A204.1 (cell line): ENCODE data around the gene RASSF4.

Experiments
- FAIRE-seq: peaks from 2 replicates; lab custom pipeline; 2012; peaks lifted over from hg19 to GRCh38; lab: Jason Lieb, UNC

The RASSF4 gene

DNA sequence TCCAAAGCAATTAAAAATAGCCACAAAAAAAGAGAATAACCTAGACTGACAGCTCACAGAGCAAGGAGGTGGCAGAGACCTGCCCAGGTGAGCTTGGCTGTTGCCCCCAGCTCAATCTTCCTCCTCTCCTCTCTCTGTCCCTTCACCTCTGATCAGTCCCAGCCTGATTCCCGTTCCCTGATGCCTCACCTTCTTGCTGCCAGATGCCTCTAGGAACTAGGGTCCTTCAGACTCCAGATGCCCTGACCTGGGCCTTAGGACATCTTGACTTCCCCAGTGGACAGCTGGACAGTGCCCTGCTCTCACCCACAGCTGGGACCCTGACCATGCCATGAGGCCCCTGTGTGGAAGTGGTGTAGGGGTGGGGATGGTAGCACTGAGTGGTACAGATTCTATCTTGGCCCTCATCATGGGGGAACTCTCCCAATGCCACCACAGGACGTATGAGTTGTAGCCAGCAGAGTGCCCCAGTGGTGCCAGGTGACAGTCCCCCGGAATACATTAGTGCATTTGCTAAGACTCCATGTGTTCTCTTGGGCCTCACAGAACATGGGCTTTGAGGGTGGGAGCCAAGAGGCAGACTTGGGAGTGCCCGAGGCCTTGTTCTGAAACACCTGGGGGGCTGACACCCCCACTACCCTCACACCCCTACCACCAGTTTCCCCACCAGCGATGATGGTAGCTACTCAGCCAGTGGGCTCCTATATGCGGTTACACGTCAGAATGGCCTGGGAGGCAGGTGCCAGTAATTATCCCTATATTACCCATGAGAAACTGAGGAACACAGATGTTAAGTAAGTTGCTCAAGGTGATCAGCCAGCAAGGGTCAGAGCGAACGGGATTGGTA is 17.0 kb downstream of the RASSF4 start:
- FAIRE-seq: no peak

DNA sequence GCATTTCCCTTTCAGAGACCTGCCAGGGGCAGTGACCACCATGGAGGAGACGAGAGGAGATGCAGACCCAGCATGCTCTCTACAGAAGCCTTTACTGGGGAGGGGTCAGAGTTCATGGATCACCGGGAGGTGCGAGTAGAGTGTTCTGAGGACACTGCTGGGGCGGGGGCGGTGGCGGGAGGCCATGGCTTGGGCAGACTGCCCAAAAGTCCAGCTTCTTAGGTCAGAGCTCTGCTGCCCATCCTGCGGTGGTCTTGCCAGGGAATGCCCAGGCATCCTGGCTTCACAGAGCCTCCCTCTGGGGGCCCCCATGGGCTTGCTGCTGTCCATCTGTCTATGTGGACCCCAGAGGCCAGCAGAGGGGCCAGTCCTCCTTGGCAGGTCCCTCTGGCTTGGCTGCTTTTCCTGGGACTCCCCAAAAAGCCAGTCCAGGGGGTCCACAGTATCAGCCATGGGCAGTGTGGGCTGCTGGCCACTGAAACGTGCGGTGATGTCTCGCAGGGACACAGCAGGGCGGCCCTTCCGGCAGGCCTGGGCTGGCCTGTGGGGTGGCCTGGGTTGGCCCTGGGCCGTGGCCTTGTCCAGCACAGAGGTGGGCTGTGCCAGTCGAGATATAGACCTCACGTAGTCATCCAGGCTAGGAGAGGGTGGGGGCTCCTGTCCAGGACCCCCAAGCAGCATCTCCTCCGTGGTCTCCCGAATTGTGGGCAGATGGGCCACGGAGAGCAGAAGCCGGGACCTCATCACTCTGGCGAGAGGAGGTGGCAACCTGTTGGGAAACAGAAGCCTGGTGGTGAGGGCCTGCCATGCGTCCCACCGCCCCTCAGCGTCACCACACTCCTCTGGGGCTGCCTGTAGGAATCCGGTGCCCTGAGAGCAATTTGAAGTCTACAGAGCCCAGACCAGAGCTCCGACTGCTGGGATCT is 17.9 kb downstream of the RASSF4 start:
- no peak for FAIRE-seq

- FAIRE-seq: no peak
Observed at GRCh38 chr10:44978213-44978569, 18.6 kb downstream of the RASSF4 start.

DNA sequence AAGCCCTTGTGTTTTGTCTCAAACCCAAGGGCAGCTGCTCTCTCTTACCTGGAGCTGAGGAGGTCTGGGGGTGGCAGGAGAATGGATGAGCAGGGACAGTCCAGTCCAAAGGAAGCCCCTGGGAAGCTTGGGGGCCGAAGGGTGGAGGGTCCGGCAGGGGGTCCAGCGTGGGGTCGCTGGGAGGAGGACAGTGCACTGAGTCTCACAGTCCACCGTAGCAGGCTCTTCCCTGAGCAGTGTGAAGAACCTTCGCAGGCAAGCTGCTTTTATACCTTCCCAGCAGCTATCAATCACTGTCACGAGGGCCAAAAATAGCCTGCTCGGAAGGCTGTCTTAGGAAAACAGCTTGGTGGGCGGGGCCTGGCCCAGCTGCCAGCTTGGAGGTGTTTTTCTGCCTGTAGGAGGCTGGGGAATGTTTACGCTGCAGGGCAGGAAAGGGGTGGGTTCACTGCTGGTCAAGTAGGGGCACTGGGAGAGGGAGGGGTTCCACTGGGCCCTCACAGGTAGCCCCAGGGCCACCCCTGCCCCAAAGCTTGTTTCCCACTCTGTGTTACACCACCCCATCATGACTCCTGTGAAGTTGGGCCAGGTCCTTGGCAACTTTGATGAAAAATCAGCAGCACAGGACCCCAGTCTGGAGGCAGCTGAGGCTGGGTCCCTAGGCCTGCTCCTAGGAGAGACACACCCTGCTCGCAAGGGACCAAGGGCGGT is 19.1 kb downstream of the RASSF4 start, which contains the start of gene DEPP1:
Gene DEPP1, minus strand, starts transcription at position 240 of the 711 bp plus-strand sequence. CDS start 779 bp downstream, outside the sequence.
- FAIRE-seq: no peak

DNA sequence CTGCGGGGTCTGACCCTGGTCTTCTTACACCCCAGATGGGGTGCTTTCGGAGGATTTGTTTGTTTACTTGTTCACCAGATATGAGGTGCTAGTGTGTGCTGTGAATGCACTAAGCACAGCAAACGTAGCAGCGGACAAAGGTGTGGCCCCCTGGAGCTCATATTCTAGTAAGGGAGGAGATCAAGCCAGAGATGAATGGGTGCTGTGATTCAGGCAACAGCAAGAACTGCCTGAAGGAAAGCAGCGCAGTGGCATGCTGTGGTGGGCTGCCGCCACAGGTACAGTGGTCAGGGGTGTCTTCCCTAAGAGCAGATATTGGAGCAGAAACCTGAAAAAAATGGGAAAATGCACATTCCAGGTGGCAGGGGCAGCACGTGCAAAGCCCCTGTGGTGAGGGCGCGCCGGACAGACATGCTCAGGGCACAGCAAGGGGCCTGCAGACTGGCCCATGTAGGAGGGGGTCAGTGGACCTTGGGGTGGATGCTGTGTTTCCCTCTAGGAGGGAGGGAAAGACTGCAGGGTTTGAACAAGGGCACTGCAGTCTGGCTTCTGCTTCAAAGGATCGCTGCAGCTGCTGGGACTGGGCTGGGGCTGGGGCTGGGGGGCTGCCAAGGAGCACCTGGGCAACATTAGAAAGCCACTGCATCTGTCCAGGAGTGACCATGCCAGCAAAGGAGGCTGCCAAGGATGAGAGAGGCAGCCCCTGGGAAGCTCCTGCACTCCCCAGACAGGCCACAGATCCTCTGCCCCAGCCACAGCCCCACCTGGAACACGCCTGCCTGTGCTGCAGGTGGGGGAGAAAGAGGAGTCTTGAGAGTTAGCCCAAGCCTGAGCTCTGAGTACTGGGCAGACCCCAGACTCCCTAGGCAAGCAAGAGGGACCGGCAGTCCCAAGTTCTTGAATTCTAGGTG is 19.9 kb downstream of the RASSF4 start:
- no peak for FAIRE-seq

GRCh38 chr10:44980309-44981171 is 20.9 kb downstream of the RASSF4 start:
- no peak for FAIRE-seq

- no peak for FAIRE-seq
Observed at GRCh38 chr10:44981172-44982113, 21.8 kb downstream of the RASSF4 start.

DNA sequence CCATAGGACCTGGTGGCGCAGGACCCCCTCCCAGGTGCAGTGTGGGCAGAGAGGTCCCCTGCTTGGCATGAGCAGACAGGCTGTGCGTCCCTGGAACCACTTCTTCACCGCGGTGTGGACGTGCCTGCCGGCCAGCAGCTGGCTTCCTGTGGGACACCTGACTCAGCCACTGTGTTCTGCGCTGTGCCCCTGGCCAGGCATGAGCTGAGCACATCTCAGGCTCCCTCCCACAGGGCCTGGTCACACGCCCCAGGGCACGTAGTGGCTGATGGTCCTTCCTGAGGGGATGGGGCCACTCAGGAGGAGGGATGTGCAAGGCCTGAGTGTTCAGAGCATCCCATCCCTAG is 22.5 kb downstream of the RASSF4 start:
- FAIRE-seq: no peak

DNA sequence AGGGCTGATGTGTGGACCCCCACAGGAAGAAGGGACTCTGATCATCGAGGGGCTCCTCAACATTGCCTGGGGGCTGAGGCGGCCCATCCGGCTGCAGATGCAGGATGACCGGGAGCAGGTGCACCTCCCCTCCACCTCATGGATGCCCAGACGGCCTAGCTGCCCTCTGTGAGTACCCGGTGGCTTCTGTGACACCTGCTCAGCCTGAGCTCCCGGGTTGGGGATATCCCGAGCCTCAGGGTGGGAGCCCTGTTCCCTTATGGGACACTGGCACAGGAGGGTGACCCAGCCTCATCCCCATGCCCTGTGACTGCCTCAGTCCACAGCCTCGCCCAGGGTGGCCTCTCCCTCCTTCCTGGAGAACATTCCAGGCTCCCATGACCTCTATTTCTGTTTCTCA is 22.9 kb downstream of the RASSF4 start:
- no peak for FAIRE-seq

GRCh38 chr10:44983066-44983894 is 23.7 kb downstream of the RASSF4 start:
- FAIRE-seq: no peak

DNA sequence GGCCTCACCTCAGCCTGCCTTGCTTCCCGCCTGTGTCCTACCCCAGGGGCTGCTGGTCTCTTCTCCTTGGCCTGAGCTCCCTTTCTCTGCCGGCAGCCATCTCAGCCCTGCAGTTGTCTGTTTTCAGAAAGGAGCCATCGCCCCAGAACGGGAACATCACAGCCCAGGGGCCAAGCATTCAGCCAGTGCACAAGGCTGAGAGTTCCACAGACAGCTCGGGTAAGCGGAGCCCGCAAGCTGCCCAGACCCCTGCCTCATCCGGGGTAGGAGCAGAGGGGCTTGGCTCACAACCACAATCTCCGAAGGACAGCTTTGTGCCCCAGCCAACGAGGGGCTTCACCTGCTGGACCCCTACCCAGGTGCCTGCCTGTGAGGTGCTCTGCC is 24.3 kb downstream of the RASSF4 start:
- FAIRE-seq: no peak

GRCh38 chr10:44984671-44985101 is 25.1 kb downstream of the RASSF4 start:
- no peak for FAIRE-seq

DNA sequence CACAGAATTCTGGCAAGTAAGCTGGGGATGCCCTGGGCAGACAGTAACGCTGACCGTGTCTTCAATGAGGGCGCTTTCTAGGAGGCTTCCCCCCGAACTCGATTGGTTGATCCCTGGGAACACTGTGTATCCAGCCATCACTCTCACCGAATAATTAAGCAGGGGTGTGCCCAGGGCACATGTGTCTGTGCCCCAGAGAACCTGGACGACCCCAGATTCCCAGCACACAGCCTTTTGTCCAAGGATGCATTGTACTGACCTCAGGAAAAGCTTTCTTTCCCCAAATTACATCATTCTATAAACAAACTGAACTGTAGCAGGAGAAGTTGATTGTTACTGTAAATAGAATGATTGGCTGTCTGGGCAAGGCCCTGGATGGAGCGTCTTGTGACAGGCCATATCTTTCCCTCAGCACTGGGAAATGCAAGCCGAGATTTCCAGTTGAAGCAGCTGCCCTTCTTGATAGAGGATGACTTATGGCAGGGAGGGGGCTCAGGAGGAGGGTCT is 25.6 kb downstream of the RASSF4 start:
- no peak for FAIRE-seq

DNA sequence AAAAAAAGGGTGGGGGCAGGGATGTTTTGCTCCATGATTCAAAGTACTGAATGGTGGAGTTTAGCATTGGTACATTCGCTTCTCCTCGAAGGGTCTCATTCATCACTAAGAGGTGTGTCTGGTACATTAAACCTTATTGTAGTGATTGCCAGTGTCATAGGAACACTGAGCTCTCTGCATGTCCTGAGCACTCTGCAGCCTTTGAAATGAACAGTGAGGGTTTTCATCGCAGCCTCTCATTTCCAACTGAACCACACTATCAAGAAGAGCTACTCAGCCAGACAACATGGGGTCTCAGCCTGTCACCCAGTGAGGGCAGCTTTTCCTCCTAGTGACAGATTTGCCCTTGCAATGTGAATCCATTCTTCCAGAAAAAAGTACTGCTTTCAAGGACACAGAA is 26.6 kb downstream of the RASSF4 start:
- no peak for FAIRE-seq

GRCh38 chr10:44986670-44987069 is 27.1 kb downstream of the RASSF4 start:
- FAIRE-seq: no peak

DNA sequence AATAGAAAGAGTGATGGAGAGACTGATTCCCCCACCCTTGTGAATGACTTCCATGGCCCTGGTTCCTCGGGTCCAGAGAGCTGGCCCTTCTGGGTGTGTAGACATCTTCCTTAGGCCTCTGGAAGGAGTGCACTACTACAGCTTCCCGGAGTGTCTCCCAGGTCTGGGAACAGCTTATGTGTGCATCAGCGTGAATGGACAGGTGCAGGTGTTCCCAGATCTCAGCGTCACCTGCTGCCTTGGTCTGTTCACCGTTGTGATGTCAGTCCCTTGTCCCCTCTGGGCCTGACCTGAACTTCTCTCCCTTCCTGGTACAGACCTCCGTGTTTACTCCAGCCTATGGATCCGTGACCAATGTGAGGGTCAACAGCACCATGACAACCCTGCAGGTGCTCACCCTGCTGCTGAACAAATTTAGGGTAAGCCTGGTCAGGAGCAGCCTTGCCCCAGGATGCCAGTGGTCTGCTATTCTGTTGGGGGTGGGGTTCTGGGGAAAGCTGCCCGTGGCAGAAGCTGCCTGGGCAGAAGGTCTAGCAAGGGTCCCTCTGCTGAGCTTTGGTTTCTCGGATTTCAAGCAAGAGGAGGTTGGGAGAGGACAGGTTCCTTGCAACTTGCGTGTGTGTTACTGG is 29.5 kb downstream of the RASSF4 start:
- FAIRE-seq: no peak

DNA sequence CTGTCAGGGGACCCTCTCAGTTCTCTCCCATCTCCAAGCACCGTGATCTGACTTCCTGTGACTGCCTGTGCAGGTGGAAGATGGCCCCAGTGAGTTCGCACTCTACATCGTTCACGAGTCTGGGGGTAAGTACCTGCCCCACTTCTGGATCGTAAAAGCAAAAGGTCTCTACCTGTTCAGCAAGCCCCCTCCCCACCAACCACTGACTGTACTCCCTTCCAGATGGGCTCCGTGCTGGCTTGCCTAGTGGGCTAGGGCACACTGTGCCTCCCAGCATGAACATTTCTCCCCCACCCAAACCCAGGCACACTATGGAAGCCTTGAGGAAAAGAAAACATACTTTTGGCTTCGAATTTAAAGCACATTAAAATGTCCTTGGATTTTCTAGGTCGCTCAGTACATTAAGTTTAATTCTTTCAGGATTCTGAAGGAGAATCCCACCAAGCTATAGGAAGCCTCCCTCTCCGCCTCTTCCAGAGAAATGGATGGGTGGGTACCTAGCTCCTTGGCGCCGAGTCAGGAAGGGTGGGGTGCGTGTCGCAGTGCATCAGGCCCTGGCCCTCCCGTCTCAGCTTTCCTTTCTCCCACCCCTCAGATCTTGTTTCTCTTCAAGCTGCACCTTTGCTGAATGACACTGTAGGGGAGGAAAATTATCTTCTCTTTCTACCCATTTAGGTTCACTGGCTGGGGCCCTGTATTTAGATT is 30.1 kb downstream of the RASSF4 start:
- FAIRE-seq: no peak
